ENCODE data around the gene KRT72.

GRCh38 chr12:52646613-52647012 lies 45.4 kb upstream of the KRT72 start:
- TF ChIP-seq, protein P1, sequence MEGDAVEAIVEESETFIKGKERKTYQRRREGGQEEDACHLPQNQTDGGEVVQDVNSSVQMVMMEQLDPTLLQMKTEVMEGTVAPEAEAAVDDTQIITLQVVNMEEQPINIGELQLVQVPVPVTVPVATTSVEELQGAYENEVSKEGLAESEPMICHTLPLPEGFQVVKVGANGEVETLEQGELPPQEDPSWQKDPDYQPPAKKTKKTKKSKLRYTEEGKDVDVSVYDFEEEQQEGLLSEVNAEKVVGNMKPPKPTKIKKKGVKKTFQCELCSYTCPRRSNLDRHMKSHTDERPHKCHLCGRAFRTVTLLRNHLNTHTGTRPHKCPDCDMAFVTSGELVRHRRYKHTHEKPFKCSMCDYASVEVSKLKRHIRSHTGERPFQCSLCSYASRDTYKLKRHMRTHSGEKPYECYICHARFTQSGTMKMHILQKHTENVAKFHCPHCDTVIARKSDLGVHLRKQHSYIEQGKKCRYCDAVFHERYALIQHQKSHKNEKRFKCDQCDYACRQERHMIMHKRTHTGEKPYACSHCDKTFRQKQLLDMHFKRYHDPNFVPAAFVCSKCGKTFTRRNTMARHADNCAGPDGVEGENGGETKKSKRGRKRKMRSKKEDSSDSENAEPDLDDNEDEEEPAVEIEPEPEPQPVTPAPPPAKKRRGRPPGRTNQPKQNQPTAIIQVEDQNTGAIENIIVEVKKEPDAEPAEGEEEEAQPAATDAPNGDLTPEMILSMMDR (IDR thresholded peaks at IDR 0.05; ENCODE audit: low read length) = no peak
- TF ChIP-seq EZH2 (optimal IDR thresholded peaks at IDR 0.05; ENCODE audit: low read depth, low read length) = no peak
- TF ChIP-seq EZH2phosphoT487 (IDR thresholded peaks at IDR 0.05; ENCODE audit: low read length) = no peak

Measured in MM.1S (cell line).